HFFc6 (cell line): ENCODE data around the gene HIPK2. TPM values are rescaled to one million over a fixed set of nuclear protein-coding genes. Genes with fewer than 3 reads are reported as not detected.

Source experiments
- DNase-seq: peaks from one replicate; pipeline ENCODE4 v3.0.0-alpha.2; 2018
- H3K27ac Mint-ChIP-seq: 2 replicates; pipeline ENCODE4 v1.8.0; 2020; ENCODE audit warnings: mild to moderate bottlenecking, mixed read lengths
- H3K27me3 Mint-ChIP-seq: 2 replicates; pipeline ENCODE4 v1.8.0; 2021; ENCODE audit warnings: mild to moderate bottlenecking, moderate library complexity, mixed read lengths; ENCODE audit not compliant: insufficient read depth
- H3K36me3 Mint-ChIP-seq: 2 replicates; pipeline ENCODE4 v1.8.0; 2021; ENCODE audit warnings: low read depth, mixed read lengths
- H3K4me1 Mint-ChIP-seq: 2 replicates; pipeline ENCODE4 v1.8.0; 2020; ENCODE audit warnings: low read depth, mixed read lengths
- H3K4me3 Mint-ChIP-seq: 2 replicates; pipeline ENCODE4 v1.8.0; 2020; ENCODE audit warnings: mild to moderate bottlenecking, moderate library complexity, mixed read lengths
- H3K9me3 Mint-ChIP-seq: 2 replicates; pipeline ENCODE4 v1.8.0; 2020; ENCODE audit warnings: mild to moderate bottlenecking, mixed read lengths
- CTCF ChIP-seq: fragments of 200-600 bp; sonication (generic); IDR thresholded peaks from 2 replicates; pipeline ENCODE4 v1.5.0; 2021; ENCODE audit warnings: antibody characterized with exemption, mild to moderate bottlenecking
- total RNA-seq, 6 experiments: library from RNA; stranded (reverse); fragmentation: NEBNext Ultra II Directional; extraction: Animal tissue kit (Norgen Biotek cat#: 25700); gene quantifications; 2 replicates in 1 of 6; 3 replicates in 5 of 6; pipeline ENCODE4 v1.2.3, GENCODE V29; 2021

HIPK2 gene
- total RNA-seq, 6 experiments from 2014 or later, result 14.6 to 33.4 (median 31.4) TPM

DNA sequence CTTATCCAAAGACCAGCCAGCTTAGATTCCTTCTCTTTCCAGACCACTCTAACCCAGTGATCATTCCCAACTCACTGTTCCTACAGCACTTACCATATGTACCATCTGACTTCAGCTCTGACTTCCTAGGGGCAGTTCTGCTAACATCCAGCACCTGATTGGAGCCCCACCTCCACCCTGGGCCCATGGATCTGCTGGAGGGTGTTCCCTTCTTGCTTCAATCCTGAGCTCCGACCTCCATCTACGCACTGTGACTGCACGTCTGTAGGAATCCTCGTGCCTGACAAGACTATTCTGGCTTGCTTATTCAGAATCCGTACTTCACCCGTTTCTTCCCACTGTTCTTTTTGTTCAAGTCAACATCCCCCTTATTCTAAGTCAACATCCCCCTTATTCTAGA is 57.6 kb downstream of the HIPK2 start:
- Mint-ChIP-seq H3K9me3 (no peaks in the 10 kb centered on the region), H3K36me3 (peaks cover 22% of the 10 kb centered on the region), H3K4me1 (peaks cover 13% of the 10 kb centered on the region), H3K27me3 (no peaks in the 10 kb centered on the region), H3K27ac (no peak overlapping the region), H3K4me3 (no peak overlapping the region)
- no peak for DNase-seq
- TF ChIP-seq CTCF, result no peak

DNA sequence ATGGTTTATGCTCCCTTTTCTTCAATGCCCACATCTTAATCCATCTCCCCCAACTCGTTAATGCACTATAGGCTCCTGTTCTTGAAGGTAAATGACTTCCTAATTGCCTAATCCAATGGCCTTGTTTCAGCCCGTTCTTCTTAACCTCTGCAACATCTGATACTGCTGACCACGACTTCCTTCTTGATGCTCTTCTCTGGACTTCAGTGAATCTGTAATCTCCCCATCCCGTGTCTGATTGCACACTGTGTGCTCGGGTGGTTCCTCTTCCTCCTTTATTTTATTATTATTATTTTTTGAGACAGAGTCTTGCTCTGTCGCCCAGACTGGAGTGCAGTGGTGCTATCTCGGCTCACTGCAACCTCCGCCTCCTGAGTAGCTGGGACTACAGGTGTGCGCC is 58.9 kb downstream of the HIPK2 start:
- no peak for TF ChIP-seq CTCF
- Mint-ChIP-seq H3K27me3 (no peaks in the 10 kb centered on the region), H3K27ac (no peak overlapping the region), H3K4me1 (peaks cover 6% of the 10 kb centered on the region; the same call in 1 of the 2 replicates), H3K9me3 (no peaks in the 10 kb centered on the region), H3K36me3 (peaks cover 32% of the 10 kb centered on the region), H3K4me3 (no peak overlapping the region)
- DNase-seq, result no peak

DNA sequence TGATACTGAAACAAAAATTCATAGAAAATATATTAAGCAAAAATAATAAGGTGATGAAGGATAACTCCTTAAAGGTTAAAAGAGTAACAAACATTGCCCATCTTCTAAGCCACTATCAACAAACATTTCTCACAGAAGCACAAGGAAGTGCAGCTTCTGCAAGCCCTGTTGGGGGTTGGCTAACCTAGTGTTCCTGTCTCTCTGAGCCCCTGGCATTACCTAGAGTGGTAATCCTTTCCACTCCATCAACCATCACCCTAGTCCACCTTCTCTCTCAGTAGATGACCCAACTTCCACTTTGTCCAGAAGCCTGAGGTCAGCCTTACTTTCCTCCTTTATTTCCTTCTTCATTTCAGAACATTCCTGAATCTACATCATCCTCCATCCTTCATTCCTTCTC is 59.7 kb downstream of the HIPK2 start:
- Mint-ChIP-seq H3K4me1 (0 out of 2 replicates have a peak, but pooled peaks cover under 1% of the 10 kb centered on the region), H3K36me3 (peaks cover 33% of the 10 kb centered on the region), H3K4me3 (no peak overlapping the region), H3K27me3 (no peaks in the 10 kb centered on the region), H3K27ac (no peak overlapping the region), H3K9me3 (no peaks in the 10 kb centered on the region)
- no peak for DNase-seq
- no peak for TF ChIP-seq CTCF

DNA sequence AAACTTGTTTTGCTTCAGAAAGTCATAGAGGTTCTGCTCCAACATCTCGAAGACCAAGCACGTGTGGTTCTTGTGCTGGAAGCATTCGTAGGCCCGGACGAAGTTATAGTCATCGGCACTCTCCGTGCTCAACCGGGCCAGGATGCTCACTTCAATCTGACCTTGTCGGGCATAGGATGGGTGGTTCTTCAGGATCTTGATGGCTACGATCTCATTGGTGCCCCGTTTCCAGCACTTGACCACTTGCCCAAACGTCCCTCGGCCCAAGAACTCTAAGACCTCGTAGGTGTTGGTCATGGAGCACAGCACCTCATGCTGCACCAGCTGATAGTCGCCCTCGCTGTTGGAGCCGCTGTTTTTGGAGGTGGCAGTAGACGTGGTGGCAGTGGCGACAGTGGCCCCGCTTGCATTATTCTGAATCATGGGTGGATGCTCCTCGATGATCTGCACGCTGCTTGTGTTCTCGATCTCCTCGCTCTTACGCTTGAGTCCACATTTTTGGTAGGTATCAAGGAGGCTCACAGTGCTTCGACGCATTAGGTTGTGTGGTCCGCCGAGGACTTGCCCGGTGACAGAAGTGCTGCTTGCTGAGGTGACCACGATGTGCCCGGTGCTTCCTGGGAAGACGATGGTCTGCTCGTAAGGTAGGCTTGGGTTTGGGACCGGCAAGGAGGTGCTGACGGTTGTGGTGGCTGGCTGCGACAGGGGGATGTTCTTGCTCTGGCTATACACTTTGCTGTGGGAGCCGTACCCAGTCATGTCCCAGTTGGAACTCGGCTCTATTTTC is 61.4 kb downstream of the HIPK2 start:
- TF ChIP-seq CTCF, result no peak
- no peaks in the 10 kb centered on the region for H3K9me3 Mint-ChIP-seq
- H3K27ac Mint-ChIP-seq, result no peak overlapping the region
- H3K4me1 Mint-ChIP-seq, result no peaks in the 10 kb centered on the region
- no peak overlapping the region for H3K4me3 Mint-ChIP-seq
- peaks cover 42% of the 10 kb centered on the region for H3K36me3 Mint-ChIP-seq
- H3K27me3 Mint-ChIP-seq, result peaks cover 4% of the 10 kb centered on the region
- no peak for DNase-seq

DNA sequence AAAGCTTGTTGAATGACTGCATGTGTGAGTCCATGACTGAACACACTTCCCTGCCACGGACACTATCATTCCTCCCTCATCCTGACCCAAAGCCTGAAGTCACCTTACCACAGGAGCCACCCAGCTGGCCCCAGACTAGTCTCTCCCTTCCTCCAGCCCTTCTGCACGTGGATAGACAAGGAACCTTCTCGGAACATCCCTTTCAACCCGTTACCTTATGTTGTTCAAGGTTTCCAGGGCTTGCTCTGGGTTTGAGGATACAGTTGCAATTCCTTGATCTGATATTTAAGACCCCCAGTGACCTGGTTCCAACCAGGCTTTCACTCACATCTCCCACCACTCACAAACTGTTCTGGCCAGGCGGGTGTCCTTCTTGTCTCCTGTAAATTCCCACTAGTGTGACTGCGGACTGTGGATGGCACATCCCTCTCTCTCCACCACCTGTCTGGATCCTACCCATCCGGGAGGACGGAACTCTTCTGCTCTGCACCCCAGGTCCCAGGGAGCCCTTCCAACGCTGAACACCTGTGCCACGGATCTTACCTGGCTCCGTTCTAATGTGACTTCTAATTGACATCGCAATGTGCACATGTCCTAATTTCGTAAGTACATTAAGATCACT is 62.5 kb downstream of the HIPK2 start:
- Mint-ChIP-seq H3K27ac (no peak overlapping the region), H3K4me1 (peaks cover 5% of the 10 kb centered on the region), H3K4me3 (no peak overlapping the region), H3K36me3 (peaks cover 50% of the 10 kb centered on the region), H3K9me3 (no peaks in the 10 kb centered on the region), H3K27me3 (peaks cover 4% of the 10 kb centered on the region)
- DNase-seq, result no peak
- TF ChIP-seq CTCF, result no peak
